Measurements from ENCODE around the gene SDSL.

GRCh38 chr12:113449839-113450238, 27.7 kb downstream of the SDSL start:
- TF ChIP-seq EZH2phosphoT487 (IDR thresholded peaks at IDR 0.05; ENCODE audit: insufficient read depth, low read depth): no peak
- TF ChIP-seq EZH2 (IDR thresholded peaks at IDR 0.05; ENCODE audit: insufficient read depth, poor library complexity, severe bottlenecking): no peak

Data from GM23248 (cell line).